Dermis blood vessel endothelial cell (primary cell): Measurements from ENCODE around the gene COASY. TPM values are rescaled to one million over a fixed set of nuclear protein-coding genes. Genes with fewer than 3 reads are reported as not detected.

Source experiments
- DNase-seq: peaks from one replicate; pipeline ENCODE4 v3.0.0; 2010
- total RNA-seq: library from RNA; depleted of rRNA; stranded (reverse); fragments of >200 nt; gene quantifications from 2 replicates; pipeline ENCODE4 v1.2.3, GENCODE V29; 2014

Gene COASY
- total RNA-seq, 1 donor from 2014 or later: 9.5 TPM

DNA sequence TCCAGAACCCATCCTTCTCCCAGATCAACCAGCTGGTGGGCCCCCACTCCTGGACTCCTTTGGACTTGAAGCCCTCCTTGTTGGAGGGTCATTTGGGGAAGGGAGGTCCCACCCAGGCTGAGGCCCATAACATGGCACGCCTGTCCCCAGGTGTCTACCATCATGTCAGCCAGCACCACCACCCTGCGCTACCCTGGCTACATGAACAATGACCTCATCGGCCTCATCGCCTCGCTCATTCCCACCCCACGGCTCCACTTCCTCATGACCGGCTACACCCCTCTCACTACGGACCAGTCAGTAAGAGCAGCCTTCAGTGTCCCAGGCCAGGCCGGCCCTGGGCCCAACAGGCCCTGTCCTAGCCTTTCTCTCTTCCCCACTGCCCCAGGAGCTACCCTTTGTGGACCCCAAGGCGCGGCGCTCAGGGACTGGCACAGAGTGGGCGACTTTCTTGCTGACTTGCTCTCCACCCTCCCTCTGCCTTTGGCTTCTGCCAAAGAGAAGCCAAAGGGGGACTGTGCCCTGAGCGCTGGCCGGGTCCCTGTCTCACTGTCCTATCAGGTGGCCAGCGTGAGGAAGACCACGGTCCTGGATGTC lies 51.8 kb downstream of the COASY start:
- DNase-seq: no peak

Other genes with a start within 250 kb of the COASY start
- 131 and 179 TPM in 2 replicates for gene STAT3, start 173.7 kb upstream of the COASY start, total RNA-seq
- 768 and 840 TPM in 2 replicates for gene CAVIN1, start 138.9 kb upstream of the COASY start, total RNA-seq
- gene ATP6V0A1, start 103.3 kb upstream of the COASY start, total RNA-seq: 27.9 and 42.9 TPM in 2 replicates
- 44.9 and 53.3 TPM in 2 replicates for gene NAGLU, start 25.9 kb upstream of the COASY start, total RNA-seq
- gene HSD17B1, start 9.2 kb upstream of the COASY start, total RNA-seq: 0.23 and 0.34 TPM in 2 replicates
- 33.0 and 34.5 TPM in 2 replicates for gene MLX, start 5.0 kb downstream of the COASY start, total RNA-seq
- gene PSMC3IP, start 15.6 kb downstream of the COASY start, total RNA-seq: 4.9 and 5.5 TPM in 2 replicates
- 63.8 and 72.5 TPM in 2 replicates for gene RETREG3, start 47.2 kb downstream of the COASY start, total RNA-seq
- 27.6 and 62.5 TPM in 2 replicates for gene TUBG1, start 47.5 kb downstream of the COASY start, total RNA-seq
- gene TUBG2, start 97.1 kb downstream of the COASY start, total RNA-seq: 6.4 and 7.7 TPM in 2 replicates
- 12.9 and 20.0 TPM in 2 replicates for gene PLEKHH3, start 114.8 kb downstream of the COASY start, total RNA-seq
- 5.1 and 7.9 TPM in 2 replicates for gene CCR10, start 119.7 kb downstream of the COASY start, total RNA-seq
- gene CNTNAP1, start 120.4 kb downstream of the COASY start, total RNA-seq: 12.3 and 41.2 TPM in 2 replicates
- gene EZH1, start 182.9 kb downstream of the COASY start, total RNA-seq: 12.9 and 18.2 TPM in 2 replicates
- 9.7 and 13.1 TPM in 2 replicates for gene RAMP2, start 199.1 kb downstream of the COASY start, total RNA-seq
- 46.5 and 53.4 TPM in 2 replicates for gene VPS25, start 211.3 kb downstream of the COASY start, total RNA-seq
- 3.4 TPM in 2 replicates for gene WNK4, start 218.5 kb downstream of the COASY start, total RNA-seq
- gene COA3, start 236.6 kb downstream of the COASY start, total RNA-seq: 52.5 and 75.7 TPM in 2 replicates
- 0.34 TPM in 1 of 2 replicates, not detected in the other for gene CNTD1, start 236.7 kb downstream of the COASY start, total RNA-seq